Right lobe of liver (tissue), 6 donors: ENCODE results near the gene MAPK8IP3. TPM values are rescaled to one million over a fixed set of nuclear protein-coding genes. Genes with fewer than 3 reads are reported as not detected.

Source experiments
- ATAC-seq, 4 donors: fragments of 200-7000 bp; cut with Tn5 transposase; one replicate each; pipeline ENCODE4 v1.9.1; 2020; ENCODE audit warnings: mild to moderate bottlenecking in 4 of 4, moderate library complexity in 4 of 4
- DNase-seq, 3 donors: peaks; one replicate each; pipeline ENCODE4 v3.0.0-alpha.2; 2020
- H3K27ac ChIP-seq, 3 donors: fragments of 200-600 bp; one replicate each; pipeline ENCODE4 v1.8.0; 2022
- H3K27me3 ChIP-seq, 2 donors: fragments of 200-600 bp; one replicate each; pipeline ENCODE4 v1.8.0; 2022
- H3K36me3 ChIP-seq, 4 donors: fragments of 200-600 bp; sonication (generic) in 1 of 4; one replicate each; pipeline versions ENCODE4 v1.5.1 to v1.8.0; 2017 to 2022; ENCODE audit warnings: control low read depth in 1 of 4
- H3K4me1 ChIP-seq, 4 donors: fragments of 200-600 bp; sonication (generic) in 1 of 4; one replicate each; pipeline versions ENCODE4 v1.5.1 to v1.8.0; 2017 to 2022; ENCODE audit warnings: control low read depth in 1 of 4
- H3K4me3 ChIP-seq, 3 donors: fragments of 200-600 bp; one replicate each; pipeline ENCODE4 v1.8.0; 2022
- H3K9me3 ChIP-seq, 4 donors: fragments of 200-600 bp; sonication (generic) in 1 of 4; one replicate each; pipeline versions ENCODE4 v1.5.1 to v1.8.0; 2017 to 2022; ENCODE audit warnings: control low read depth in 1 of 4
- CTCF ChIP-seq, 4 donors: fragments of 200-600 bp in 3 of 4; fragments of 450-650 bp in 1 of 4; IDR thresholded peaks; one replicate each; pipeline versions ENCODE4 v1.5.1 to v1.8.0; 2016 to 2022; ENCODE audit warnings: antibody characterized with exemption in 4 of 4, mild to moderate bottlenecking in 2 of 4
- POLR2A ChIP-seq: fragments of 450-650 bp; IDR thresholded peaks from one replicate; pipeline ENCODE4 v1.6.1; 2017; ENCODE audit warnings: antibody characterized with exemption, mild to moderate bottlenecking
- WGBS: methylation state at CpG from one replicate; pipeline ENCODE4 v1.1.6; 2018; ENCODE audit warnings: low coverage, low lambda C conversion rate; ENCODE audit not compliant: insufficient coverage; ENCODE audit errors: missing lambda C conversion rate; 5-methylcytosine and 5-hydroxymethylcytosine counted together
- intact Hi-C, 2 donors: fragments of 100-400 bp; cut with DNase I; formaldehyde crosslinking; loops; one replicate each; pipeline versions ENCODE4 v1.11.2 to v1.14.1; 2022
- total RNA-seq, 6 experiments: library from RNA; depleted of rRNA in 2 of 6; stranded (reverse); fragments of >200 nt in 2 of 6; fragmentation: NEBNext Ultra II Directional in 3 of 6; extraction: Animal tissue kit (Norgen Biotek cat#: 25700) in 3 of 6; gene quantifications; one replicate each; pipeline versions ENCODE4 v1.1.0 to v1.2.4, GENCODE V29; 2016 to 2023
- donor health status: DM: no; HTN: yes; CAD: no.
- donor health status: DM: no; HTN: no; CAD: no.
- donor health status: DM: no; HTN: no; CAD: no.
- donor health status: DM: no; HTN: yes; CAD: no.
- donor health status: DM: no; HTN: yes; CAD: no.

The MAPK8IP3 gene
- total RNA-seq, 6 experiments from 2014 or later, result 8.7 to 37.3 (median 23.0) TPM

GRCh38 chr16:1791943-1792812 lies 86.2 kb downstream of the MAPK8IP3 start:
- DNase-seq (peak; percentile 69 to 88 (median 88)), ATAC-seq (peak; percentile 45 to 73 (median 63))
- Histone ChIP-seq H3K27me3 (no peaks in the 10 kb centered on the region), H3K36me3 (peaks cover 0 to 14% (median 7%) of the 10 kb centered on the region in 4 donors), H3K4me1 (peaks cover 0 to 38% (median 6%) of the 10 kb centered on the region in 4 donors), H3K4me3 (peak overlapping the region in 2 of 3 donors; percentile 73 to 74), H3K9me3 (no peaks in the 10 kb centered on the region), H3K27ac (peak overlapping the region in 2 of 3 donors; percentile 73 to 78)
- no peak for TF ChIP-seq POLR2A
- TF ChIP-seq CTCF (IDR thresholded peaks at IDR 0.05), result peak in 1 of 4 donors; percentile 13
- 20% methylated on average over 1 of the region's 59 CpGs for WGBS
- intact Hi-C loops, result no loop called here

- Histone ChIP-seq H3K4me3 (peak overlapping the region; percentile 45 to 74 (median 73)), H3K27me3 (no peaks in the 10 kb centered on the region), H3K36me3 (peaks cover 0 to 14% (median 7%) of the 10 kb centered on the region in 4 donors), H3K4me1 (peaks cover 0 to 38% (median 6%) of the 10 kb centered on the region in 4 donors), H3K9me3 (no peaks in the 10 kb centered on the region), H3K27ac (peak overlapping the region in 2 of 3 donors; percentile 73 to 78)
- ATAC-seq, result peak in 3 of 4 donors; percentile 1 to 3 (median 3)
- TF ChIP-seq POLR2A (no peak), CTCF (IDR thresholded peaks at IDR 0.05) (no peak)
- DNase-seq, result peak in 2 of 3 donors; percentile 27 to 50
- intact Hi-C loops, result no loop called here
- WGBS, result 48% methylated on average over 9 of the region's 33 CpGs
Observed at GRCh38 chr16:1792836-1793577, 87.0 kb downstream of the MAPK8IP3 start.

- peaks cover 0 to 14% (median 6%) of the 10 kb centered on the region in 4 donors for H3K36me3 ChIP-seq
- DNase-seq (peak; percentile 83 to 89 (median 89)), ATAC-seq (peak; percentile 77 to 80 (median 79))
- H3K4me3 ChIP-seq, result peak within 1 kb of the TSS; percentile 45 to 74 (median 73)
- TF ChIP-seq CTCF (IDR thresholded peaks at IDR 0.05) (no peak), POLR2A (no peak)
- H3K27ac ChIP-seq, result peak within 1 kb of the TSS; percentile 47 to 78 (median 73)
- H3K9me3 ChIP-seq, result no peaks in the 10 kb centered on the region
- WGBS, result no CpG with 5 or more reads among the region's 28 CpGs
- intact Hi-C loops, result no loop called here
- no peaks in the 10 kb centered on the region for H3K27me3 ChIP-seq
- H3K4me1 ChIP-seq, result peaks cover 0 to 38% (median 6%) of the 10 kb centered on the region in 4 donors
Observed at GRCh38 chr16:1793578-1794220, 87.7 kb downstream of the MAPK8IP3 start, which contains the start of gene IGFALS. IGFALS (minus strand) TSS chr16:1793705; CDS start chr16:1793652, 53 bp downstream.
